Fibroblast of lung (primary cell): ENCODE data around the gene HSPH1. TPM values are rescaled to one million over a fixed set of nuclear protein-coding genes. Genes with fewer than 3 reads are reported as not detected.

Experiments
- DNase-seq, 2 donors: peaks; one replicate each; pipeline versions ENCODE4 v3.0.0 to v3.0.0-alpha.2; 2010; ENCODE audit warnings: low read depth in 2 of 2
- H2AFZ ChIP-seq: 2 replicates; pipeline ENCODE4 v1.5.1; 2012; ENCODE audit warnings: low read length, control low read depth, inconsistent platforms
- H3K27ac ChIP-seq: 2 replicates; pipeline ENCODE4 v1.5.1; 2011; ENCODE audit warnings: low read length, control low read depth; ENCODE audit not compliant: insufficient read depth
- H3K27me3 ChIP-seq: 2 replicates; pipeline ENCODE4 v1.5.1; 2011; ENCODE audit warnings: mild to moderate bottlenecking, low read length; ENCODE audit not compliant: control insufficient read depth, insufficient read depth
- H3K36me3 ChIP-seq: 2 replicates; pipeline ENCODE4 v1.5.1; 2011; ENCODE audit warnings: low read length; ENCODE audit not compliant: control insufficient read depth, insufficient read depth
- H3K4me1 ChIP-seq: 2 replicates; pipeline ENCODE4 v1.5.1; 2011; ENCODE audit warnings: low read length; ENCODE audit not compliant: control insufficient read depth, insufficient read depth; ENCODE audit errors: extremely low read depth
- H3K4me2 ChIP-seq: 2 replicates; pipeline ENCODE4 v1.5.1; 2011; ENCODE audit warnings: low read length, control low read depth; ENCODE audit not compliant: insufficient read depth; ENCODE audit errors: extremely low read depth
- H3K4me3 ChIP-seq, 4 experiments: fragments of 200-600 bp in 1 of 4; sonication (generic) in 1 of 4; replicated peaks in 1 of 4; 2 replicates each; pipeline ENCODE4 v1.5.1; 2011 to 2016; ENCODE audit warnings: low read length in 4 of 4, low read depth in 3 of 4, mild to moderate bottlenecking in 3 of 4, control low read depth in 2 of 4, inconsistent platforms in 1 of 4, mixed read lengths in 1 of 4; ENCODE audit not compliant: insufficient read depth in 1 of 4; ENCODE audit errors: control extremely low read depth in 1 of 4
- H3K79me2 ChIP-seq: 2 replicates; pipeline ENCODE4 v1.5.1; 2012; ENCODE audit warnings: mild to moderate bottlenecking, low read length, inconsistent platforms; ENCODE audit not compliant: control insufficient read depth, insufficient read depth
- H3K9ac ChIP-seq: 2 replicates; pipeline ENCODE4 v1.5.1; 2011; ENCODE audit warnings: mild to moderate bottlenecking, low read length, control low read depth; ENCODE audit not compliant: insufficient read depth
- H3K9me3 ChIP-seq: 2 replicates; pipeline ENCODE4 v1.5.1; 2012; ENCODE audit warnings: low read depth, low read length; ENCODE audit not compliant: control insufficient read depth, insufficient read depth
- H4K20me1 ChIP-seq: 2 replicates; pipeline ENCODE4 v1.5.1; 2011; ENCODE audit warnings: low read length; ENCODE audit not compliant: control insufficient read depth, insufficient read depth; ENCODE audit errors: extremely low read depth
- CTCF ChIP-seq, 2 donors: IDR thresholded peaks in 1 of 2; conservative IDR thresholded peaks in 1 of 2; 1 replicate in 1 of 2; 2 replicates in 1 of 2; pipeline ENCODE4 v1.5.1; 2011 to 2012; ENCODE audit warnings: low read length in 2 of 2, control low read depth in 1 of 2, inconsistent platforms in 1 of 2, low read depth in 1 of 2, mild to moderate bottlenecking in 1 of 2
- EZH2 ChIP-seq: IDR thresholded peaks from 2 replicates; pipeline ENCODE4 v1.5.1; 2012; ENCODE audit warnings: low read length, control low read depth, mild to moderate bottlenecking; ENCODE audit errors: missing control alignments
- polyA plus RNA-seq, 2 donors: library from polyadenylated mRNA; depleted of rRNA in 1 of 2; stranded (reverse) in 1 of 2; unstranded in 1 of 2; fragments of >200 nt; gene quantifications; 2 replicates each; pipeline ENCODE4 v1.2.1, GENCODE V29; 2011 to 2012; ENCODE audit warnings: missing spikeins in 1 of 2
- total RNA-seq: library from RNA; depleted of rRNA; stranded (reverse); fragments of >200 nt; gene quantifications from 2 replicates; pipeline ENCODE4 v1.2.1, GENCODE V29; 2014

The HSPH1 gene
- total and polyA plus RNA-seq, 2 donors (not counting 1 experiment from before 2014, with no cell fraction given) = 34.4 to 40.6 TPM

- Histone ChIP-seq H3K36me3 (no peaks in the 10 kb centered on the region), H3K27ac (no peak overlapping the region), H3K4me3 (no peak overlapping the region), H3K4me2 (no peak overlapping the region), H3K79me2 (no peaks in the 10 kb centered on the region), H2AFZ (no peak overlapping the region), H3K9me3 (no peaks in the 10 kb centered on the region), H4K20me1 (no peaks in the 10 kb centered on the region), H3K9ac (no peak overlapping the region), H3K27me3 (no peaks in the 10 kb centered on the region), H3K4me1 (no peaks in the 10 kb centered on the region)
- no peak for TF ChIP-seq EZH2
- TF ChIP-seq CTCF (conservative IDR thresholded peaks at IDR 0.05 in 1 of 2, IDR thresholded peaks at IDR 0.05 in 1 of 2; ENCODE audit: low read depth in 1 of 2, low read length in 2 of 2) = no peak
- DNase-seq = peak in 1 of 2 donors; percentile 41
Observed at GRCh38 chr13:31166591-31166990, 4.9 kb upstream of the HSPH1 start.

GRCh38 chr13:31162151-31163008 lies 676 bp upstream of the HSPH1 start:
- Histone ChIP-seq H3K27me3 (no peaks in the 10 kb centered on the region), H3K9me3 (no peaks in the 10 kb centered on the region), H3K27ac (peak overlapping the region; percentile 89), H2AFZ (peak overlapping the region; percentile 98), H3K79me2 (peaks cover 34% of the 10 kb centered on the region), H3K4me3 (peak overlapping the region; percentile 90 to 98 (median 92)), H3K9ac (peak overlapping the region; percentile 59), H3K4me1 (peaks cover 4% of the 10 kb centered on the region), H3K4me2 (peak overlapping the region; percentile 79), H4K20me1 (no peaks in the 10 kb centered on the region), H3K36me3 (no peaks in the 10 kb centered on the region)
- TF ChIP-seq CTCF (conservative IDR thresholded peaks at IDR 0.05 in 1 of 2, IDR thresholded peaks at IDR 0.05 in 1 of 2; ENCODE audit: low read depth in 1 of 2, low read length in 2 of 2) (no peak), EZH2 (no peak)
- peak; percentile 98 to 99 for DNase-seq

GRCh38 chr13:31160857-31161556 lies 697 bp downstream of the HSPH1 start:
- H3K27me3 ChIP-seq = no peaks in the 10 kb centered on the region
- H3K4me1 ChIP-seq = peaks cover 4% of the 10 kb centered on the region
- H3K27ac ChIP-seq = peak overlapping the region; percentile 89
- peak overlapping the region; percentile 91 for H3K9ac ChIP-seq
- DNase-seq = peak; percentile 70 to 81
- H3K36me3 ChIP-seq = no peaks in the 10 kb centered on the region
- no peaks in the 10 kb centered on the region for H4K20me1 ChIP-seq
- H3K4me3 ChIP-seq = peak overlapping the region; percentile 90 to 98 (median 92)
- H3K4me2 ChIP-seq = peak overlapping the region; percentile 78
- no peaks in the 10 kb centered on the region for H3K9me3 ChIP-seq
- TF ChIP-seq EZH2 (no peak), CTCF (conservative IDR thresholded peaks at IDR 0.05 in 1 of 2, IDR thresholded peaks at IDR 0.05 in 1 of 2; ENCODE audit: low read depth in 1 of 2, low read length in 2 of 2) (no peak)
- peak overlapping the region; percentile 57 for H2AFZ ChIP-seq
- peaks cover 37% of the 10 kb centered on the region for H3K79me2 ChIP-seq
